ENCODE data around the gene RAB43.

RAB43 gene

GRCh38 chr3:129119365-129120100 is 2.1 kb downstream of the RAB43 start:
- TF ChIP-seq, protein P1, sequence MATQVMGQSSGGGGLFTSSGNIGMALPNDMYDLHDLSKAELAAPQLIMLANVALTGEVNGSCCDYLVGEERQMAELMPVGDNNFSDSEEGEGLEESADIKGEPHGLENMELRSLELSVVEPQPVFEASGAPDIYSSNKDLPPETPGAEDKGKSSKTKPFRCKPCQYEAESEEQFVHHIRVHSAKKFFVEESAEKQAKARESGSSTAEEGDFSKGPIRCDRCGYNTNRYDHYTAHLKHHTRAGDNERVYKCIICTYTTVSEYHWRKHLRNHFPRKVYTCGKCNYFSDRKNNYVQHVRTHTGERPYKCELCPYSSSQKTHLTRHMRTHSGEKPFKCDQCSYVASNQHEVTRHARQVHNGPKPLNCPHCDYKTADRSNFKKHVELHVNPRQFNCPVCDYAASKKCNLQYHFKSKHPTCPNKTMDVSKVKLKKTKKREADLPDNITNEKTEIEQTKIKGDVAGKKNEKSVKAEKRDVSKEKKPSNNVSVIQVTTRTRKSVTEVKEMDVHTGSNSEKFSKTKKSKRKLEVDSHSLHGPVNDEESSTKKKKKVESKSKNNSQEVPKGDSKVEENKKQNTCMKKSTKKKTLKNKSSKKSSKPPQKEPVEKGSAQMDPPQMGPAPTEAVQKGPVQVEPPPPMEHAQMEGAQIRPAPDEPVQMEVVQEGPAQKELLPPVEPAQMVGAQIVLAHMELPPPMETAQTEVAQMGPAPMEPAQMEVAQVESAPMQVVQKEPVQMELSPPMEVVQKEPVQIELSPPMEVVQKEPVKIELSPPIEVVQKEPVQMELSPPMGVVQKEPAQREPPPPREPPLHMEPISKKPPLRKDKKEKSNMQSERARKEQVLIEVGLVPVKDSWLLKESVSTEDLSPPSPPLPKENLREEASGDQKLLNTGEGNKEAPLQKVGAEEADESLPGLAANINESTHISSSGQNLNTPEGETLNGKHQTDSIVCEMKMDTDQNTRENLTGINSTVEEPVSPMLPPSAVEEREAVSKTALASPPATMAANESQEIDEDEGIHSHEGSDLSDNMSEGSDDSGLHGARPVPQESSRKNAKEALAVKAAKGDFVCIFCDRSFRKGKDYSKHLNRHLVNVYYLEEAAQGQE (IDR thresholded peaks at IDR 0.05; ENCODE audit: insufficient read depth in 1 of 2, low read depth in 2 of 2, low read length in 2 of 2) = no peak
- TF ChIP-seq POLR2AphosphoS5 (IDR thresholded peaks at IDR 0.05; ENCODE audit: low read depth, low read length) (no peak), SIN3A (IDR thresholded peaks at IDR 0.05; ENCODE audit: borderline replicate concordance, insufficient read depth, low read length) (no peak), TAF1 (IDR thresholded peaks at IDR 0.05; ENCODE audit: borderline replicate concordance, insufficient read depth, low read length) (no peak), FOXP2 (optimal IDR thresholded peaks at IDR 0.05; ENCODE audit: borderline replicate concordance, extremely low read depth, extremely low read length, insufficient read depth) (no peak)

- TF ChIP-seq TAF1 (IDR thresholded peaks at IDR 0.05; ENCODE audit: borderline replicate concordance, insufficient read depth, low read length) (no peak), POLR2AphosphoS5 (IDR thresholded peaks at IDR 0.05; ENCODE audit: low read depth, low read length) (no peak), SIN3A (IDR thresholded peaks at IDR 0.05; ENCODE audit: borderline replicate concordance, insufficient read depth, low read length) (no peak), FOXP2 (optimal IDR thresholded peaks at IDR 0.05; ENCODE audit: borderline replicate concordance, extremely low read depth, extremely low read length, insufficient read depth) (no peak)
- TF ChIP-seq, protein P1 (IDR thresholded peaks at IDR 0.05; ENCODE audit: insufficient read depth in 1 of 2, low read depth in 2 of 2, low read length in 2 of 2) = no peak
These were observed 2.9 kb downstream of the RAB43 start for GRCh38 chr3:129118745-129119144.

DNA sequence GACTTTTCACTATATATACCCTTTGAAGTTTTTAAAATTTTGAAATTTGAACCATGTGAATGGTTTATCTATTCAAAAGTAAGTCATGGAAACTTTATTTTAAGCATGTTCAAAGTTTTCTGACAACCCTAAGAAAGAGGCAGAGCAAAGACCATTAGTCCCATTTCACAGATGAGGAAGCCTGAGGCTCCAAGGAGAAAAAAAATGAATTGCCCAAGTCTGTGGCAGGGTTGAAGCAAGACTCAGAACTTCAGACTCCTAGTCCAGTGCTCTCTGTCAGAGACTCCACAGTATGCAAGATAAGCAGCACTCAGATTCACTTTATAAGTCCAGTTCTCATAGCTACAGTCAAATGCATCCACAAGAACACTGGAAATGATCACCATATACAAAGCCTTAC is 4.5 kb downstream of the RAB43 start:
- TF ChIP-seq, protein P1 (IDR thresholded peaks at IDR 0.05; ENCODE audit: insufficient read depth in 1 of 2, low read depth in 2 of 2, low read length in 2 of 2) = no peak
- TF ChIP-seq POLR2AphosphoS5 (IDR thresholded peaks at IDR 0.05; ENCODE audit: low read depth, low read length) (no peak), TAF1 (IDR thresholded peaks at IDR 0.05; ENCODE audit: borderline replicate concordance, insufficient read depth, low read length) (no peak), FOXP2 (optimal IDR thresholded peaks at IDR 0.05; ENCODE audit: borderline replicate concordance, extremely low read depth, extremely low read length, insufficient read depth) (no peak), SIN3A (IDR thresholded peaks at IDR 0.05; ENCODE audit: borderline replicate concordance, insufficient read depth, low read length) (no peak)

GRCh38 chr3:129116482-129116946 is 5.1 kb downstream of the RAB43 start:
- TF ChIP-seq SIN3A (IDR thresholded peaks at IDR 0.05; ENCODE audit: borderline replicate concordance, insufficient read depth, low read length) (no peak), POLR2AphosphoS5 (IDR thresholded peaks at IDR 0.05; ENCODE audit: low read depth, low read length) (no peak), FOXP2 (optimal IDR thresholded peaks at IDR 0.05; ENCODE audit: borderline replicate concordance, extremely low read depth, extremely low read length, insufficient read depth) (no peak), TAF1 (IDR thresholded peaks at IDR 0.05; ENCODE audit: borderline replicate concordance, insufficient read depth, low read length) (no peak)
- TF ChIP-seq, protein P1 (IDR thresholded peaks at IDR 0.05; ENCODE audit: insufficient read depth in 1 of 2, low read depth in 2 of 2, low read length in 2 of 2) = no peak

Data from PFSK-1 (cell line).